Endothelial cell of umbilical vein (primary cell): ENCODE results near the gene PRKCZ.

Experiments used
- EZH2 ChIP-seq: IDR thresholded peaks from 2 replicates; pipeline ENCODE4 v1.6.1; 2012; ENCODE audit warnings: borderline replicate concordance, low read depth, mild to moderate bottlenecking, moderate library complexity, low read length, inconsistent platforms; ENCODE audit not compliant: severe bottlenecking
- FOS ChIP-seq: IDR thresholded peaks from 2 replicates; pipeline ENCODE4 v1.6.1; 2011; ENCODE audit warnings: mild to moderate bottlenecking, low read length, moderate library complexity, borderline replicate concordance; ENCODE audit not compliant: insufficient read depth
- GATA2 ChIP-seq: IDR thresholded peaks from 2 replicates; pipeline ENCODE4 v1.7.0; 2011; ENCODE audit warnings: low read depth, mild to moderate bottlenecking, moderate library complexity, mixed read lengths, low read length; ENCODE audit not compliant: insufficient read length, insufficient read depth
- JUN ChIP-seq: IDR thresholded peaks from 2 replicates; pipeline ENCODE4 v1.6.1; 2011; ENCODE audit warnings: borderline replicate concordance, low read depth; ENCODE audit not compliant: insufficient read length, insufficient read depth
- MYC ChIP-seq: IDR thresholded peaks from one replicate; pipeline ENCODE4 v1.6.1; 2011; ENCODE audit warnings: mild to moderate bottlenecking, low read depth, low read length
- POLR2A ChIP-seq: IDR thresholded peaks from 2 replicates; pipeline ENCODE4 v1.6.1; 2012; ENCODE audit warnings: low read depth, mild to moderate bottlenecking, control low read depth, low read length
- POLR2AphosphoS5 ChIP-seq: IDR thresholded peaks from 2 replicates; pipeline ENCODE4 v1.6.1; 2012; ENCODE audit warnings: low read depth, mild to moderate bottlenecking, control low read depth, low read length, moderate library complexity; ENCODE audit not compliant: insufficient read depth
- TF ChIP-seq, protein P1 (sequence below), 2 donors: IDR thresholded peaks; 1 replicate in 1 of 2; 2 replicates in 1 of 2; pipeline ENCODE4 v1.5.1; 2011; ENCODE audit warnings: low read length in 2 of 2, mild to moderate bottlenecking in 2 of 2, moderate library complexity in 2 of 2, control low read depth in 1 of 2, inconsistent platforms in 1 of 2, low read depth in 1 of 2; ENCODE audit not compliant: insufficient read depth in 1 of 2; ENCODE audit errors: extremely low read depth in 1 of 2
- TF ChIP-seq, protein P2 (sequence below): IDR thresholded peaks from 2 replicates; pipeline ENCODE4 v1.6.1; 2011; ENCODE audit not compliant: insufficient read depth, insufficient read length

DNA sequence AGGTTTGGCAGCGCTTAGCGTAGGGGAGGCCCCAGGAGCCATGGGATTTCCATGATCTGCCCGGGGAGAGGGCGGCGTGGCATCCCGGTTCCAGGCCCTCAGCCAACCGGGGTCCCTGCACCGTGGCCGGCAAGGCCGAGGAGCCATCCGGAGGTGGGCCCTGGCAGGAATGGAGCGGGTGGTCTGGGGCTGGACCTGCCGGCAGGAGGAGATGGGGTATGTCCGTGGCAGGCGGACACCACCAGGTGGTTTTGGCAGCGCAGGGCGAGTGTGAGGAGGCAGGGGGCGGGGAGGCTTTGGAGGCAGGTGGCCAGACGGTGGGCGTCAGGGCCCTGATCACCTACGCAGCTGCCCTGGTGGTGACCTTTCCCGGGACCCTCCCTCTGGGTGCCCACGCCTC lies 10.3 kb downstream of the PRKCZ start:
- TF ChIP-seq, protein P1, sequence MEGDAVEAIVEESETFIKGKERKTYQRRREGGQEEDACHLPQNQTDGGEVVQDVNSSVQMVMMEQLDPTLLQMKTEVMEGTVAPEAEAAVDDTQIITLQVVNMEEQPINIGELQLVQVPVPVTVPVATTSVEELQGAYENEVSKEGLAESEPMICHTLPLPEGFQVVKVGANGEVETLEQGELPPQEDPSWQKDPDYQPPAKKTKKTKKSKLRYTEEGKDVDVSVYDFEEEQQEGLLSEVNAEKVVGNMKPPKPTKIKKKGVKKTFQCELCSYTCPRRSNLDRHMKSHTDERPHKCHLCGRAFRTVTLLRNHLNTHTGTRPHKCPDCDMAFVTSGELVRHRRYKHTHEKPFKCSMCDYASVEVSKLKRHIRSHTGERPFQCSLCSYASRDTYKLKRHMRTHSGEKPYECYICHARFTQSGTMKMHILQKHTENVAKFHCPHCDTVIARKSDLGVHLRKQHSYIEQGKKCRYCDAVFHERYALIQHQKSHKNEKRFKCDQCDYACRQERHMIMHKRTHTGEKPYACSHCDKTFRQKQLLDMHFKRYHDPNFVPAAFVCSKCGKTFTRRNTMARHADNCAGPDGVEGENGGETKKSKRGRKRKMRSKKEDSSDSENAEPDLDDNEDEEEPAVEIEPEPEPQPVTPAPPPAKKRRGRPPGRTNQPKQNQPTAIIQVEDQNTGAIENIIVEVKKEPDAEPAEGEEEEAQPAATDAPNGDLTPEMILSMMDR (IDR thresholded peaks at IDR 0.05; ENCODE audit: extremely low read depth in 1 of 2, insufficient read depth in 1 of 2, low read depth in 1 of 2, low read length in 2 of 2): no peak
- no peak for TF ChIP-seq POLR2AphosphoS5
- no peak for TF ChIP-seq EZH2
- TF ChIP-seq POLR2A: no peak
- no peak for TF ChIP-seq MYC
- TF ChIP-seq GATA2: no peak
- no peak for TF ChIP-seq JUN
- TF ChIP-seq FOS: no peak
- TF ChIP-seq, protein P2, sequence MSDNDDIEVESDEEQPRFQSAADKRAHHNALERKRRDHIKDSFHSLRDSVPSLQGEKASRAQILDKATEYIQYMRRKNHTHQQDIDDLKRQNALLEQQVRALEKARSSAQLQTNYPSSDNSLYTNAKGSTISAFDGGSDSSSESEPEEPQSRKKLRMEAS: no peak
